ENCODE measurements around the gene CHST11.

CHST11 gene

DNA sequence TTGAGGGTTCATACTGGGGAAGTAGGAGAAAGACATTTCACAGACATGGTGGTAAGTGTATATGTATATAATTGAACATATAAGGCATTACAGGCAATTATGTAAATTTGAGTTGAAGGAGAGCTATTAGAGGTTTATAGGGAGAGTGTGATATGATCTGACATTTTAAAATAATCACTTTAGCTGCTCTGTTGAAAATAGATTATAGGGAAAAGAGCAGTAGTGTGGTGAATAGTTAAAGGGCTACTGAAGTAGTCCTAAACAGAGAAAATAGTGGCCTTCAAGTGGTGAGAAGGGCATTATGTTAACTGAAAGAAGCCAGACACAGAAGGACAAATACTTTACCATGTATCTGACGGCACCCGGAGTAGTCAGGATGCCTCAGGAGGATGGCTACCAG is 267.1 kb downstream of the CHST11 start:
- TF ChIP-seq, protein P1, sequence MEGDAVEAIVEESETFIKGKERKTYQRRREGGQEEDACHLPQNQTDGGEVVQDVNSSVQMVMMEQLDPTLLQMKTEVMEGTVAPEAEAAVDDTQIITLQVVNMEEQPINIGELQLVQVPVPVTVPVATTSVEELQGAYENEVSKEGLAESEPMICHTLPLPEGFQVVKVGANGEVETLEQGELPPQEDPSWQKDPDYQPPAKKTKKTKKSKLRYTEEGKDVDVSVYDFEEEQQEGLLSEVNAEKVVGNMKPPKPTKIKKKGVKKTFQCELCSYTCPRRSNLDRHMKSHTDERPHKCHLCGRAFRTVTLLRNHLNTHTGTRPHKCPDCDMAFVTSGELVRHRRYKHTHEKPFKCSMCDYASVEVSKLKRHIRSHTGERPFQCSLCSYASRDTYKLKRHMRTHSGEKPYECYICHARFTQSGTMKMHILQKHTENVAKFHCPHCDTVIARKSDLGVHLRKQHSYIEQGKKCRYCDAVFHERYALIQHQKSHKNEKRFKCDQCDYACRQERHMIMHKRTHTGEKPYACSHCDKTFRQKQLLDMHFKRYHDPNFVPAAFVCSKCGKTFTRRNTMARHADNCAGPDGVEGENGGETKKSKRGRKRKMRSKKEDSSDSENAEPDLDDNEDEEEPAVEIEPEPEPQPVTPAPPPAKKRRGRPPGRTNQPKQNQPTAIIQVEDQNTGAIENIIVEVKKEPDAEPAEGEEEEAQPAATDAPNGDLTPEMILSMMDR (conservative IDR thresholded peaks at IDR 0.05; ENCODE audit: low read length), result no peak
- H3K4me3 ChIP-seq (ENCODE audit: low read length), result no peak overlapping the region
- no peak for DNase-seq (ENCODE audit: low read depth)

DNA sequence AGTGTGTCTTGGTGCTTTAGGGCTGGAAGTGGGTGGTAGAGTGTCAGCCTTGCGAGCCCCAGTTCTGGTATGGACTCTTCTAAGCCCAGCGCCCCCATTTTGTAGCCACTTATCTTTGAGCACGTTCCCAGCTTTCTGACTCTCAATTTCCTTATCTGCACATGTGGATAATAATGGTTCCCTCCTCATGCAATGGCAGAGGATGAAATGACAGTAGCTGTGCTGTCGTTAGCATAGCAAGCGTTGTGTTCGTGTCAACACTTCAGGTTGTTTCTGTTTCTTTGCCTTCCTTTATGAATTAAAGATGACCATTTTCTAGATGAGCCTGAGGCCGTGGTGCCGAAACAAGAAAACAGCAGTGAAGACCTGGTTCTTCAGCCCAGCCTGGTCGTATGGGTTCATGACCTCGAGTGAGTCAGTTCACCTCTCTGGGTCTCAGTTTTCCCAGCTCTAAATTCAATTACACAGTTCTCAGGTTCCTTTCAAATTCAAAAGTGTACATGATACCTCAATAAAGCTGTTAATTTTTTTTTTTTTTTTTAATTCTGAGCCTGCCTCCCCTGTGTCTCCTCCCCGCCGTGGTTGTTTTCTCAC is 268.3 kb downstream of the CHST11 start:
- no peak overlapping the region for H3K4me3 ChIP-seq (ENCODE audit: low read length)
- DNase-seq (ENCODE audit: low read depth), result no peak
- TF ChIP-seq, protein P1 (conservative IDR thresholded peaks at IDR 0.05; ENCODE audit: low read length), result no peak

DNA sequence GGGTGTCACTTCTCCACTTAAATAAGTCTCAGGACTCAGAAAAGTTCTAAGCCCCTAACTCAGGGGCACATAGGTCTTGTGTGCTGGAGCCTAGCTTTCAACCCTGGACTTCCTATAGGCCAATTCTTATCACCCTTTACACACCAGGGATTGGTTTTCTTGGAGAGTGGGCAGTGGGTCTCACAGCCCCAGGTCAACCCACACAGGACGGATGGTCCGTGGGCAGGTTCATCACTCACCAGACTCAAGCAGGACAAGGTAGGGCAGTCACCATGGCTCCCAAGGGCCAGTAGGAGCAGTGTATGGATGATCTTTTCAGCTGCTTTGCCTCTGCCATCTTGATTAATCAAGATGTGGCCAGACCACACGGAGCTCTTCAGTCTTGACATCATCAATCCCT is 268.9 kb downstream of the CHST11 start:
- TF ChIP-seq, protein P1 (conservative IDR thresholded peaks at IDR 0.05; ENCODE audit: low read length), result no peak
- H3K4me3 ChIP-seq (ENCODE audit: low read length), result no peak overlapping the region
- DNase-seq (ENCODE audit: low read depth), result no peak

DNA sequence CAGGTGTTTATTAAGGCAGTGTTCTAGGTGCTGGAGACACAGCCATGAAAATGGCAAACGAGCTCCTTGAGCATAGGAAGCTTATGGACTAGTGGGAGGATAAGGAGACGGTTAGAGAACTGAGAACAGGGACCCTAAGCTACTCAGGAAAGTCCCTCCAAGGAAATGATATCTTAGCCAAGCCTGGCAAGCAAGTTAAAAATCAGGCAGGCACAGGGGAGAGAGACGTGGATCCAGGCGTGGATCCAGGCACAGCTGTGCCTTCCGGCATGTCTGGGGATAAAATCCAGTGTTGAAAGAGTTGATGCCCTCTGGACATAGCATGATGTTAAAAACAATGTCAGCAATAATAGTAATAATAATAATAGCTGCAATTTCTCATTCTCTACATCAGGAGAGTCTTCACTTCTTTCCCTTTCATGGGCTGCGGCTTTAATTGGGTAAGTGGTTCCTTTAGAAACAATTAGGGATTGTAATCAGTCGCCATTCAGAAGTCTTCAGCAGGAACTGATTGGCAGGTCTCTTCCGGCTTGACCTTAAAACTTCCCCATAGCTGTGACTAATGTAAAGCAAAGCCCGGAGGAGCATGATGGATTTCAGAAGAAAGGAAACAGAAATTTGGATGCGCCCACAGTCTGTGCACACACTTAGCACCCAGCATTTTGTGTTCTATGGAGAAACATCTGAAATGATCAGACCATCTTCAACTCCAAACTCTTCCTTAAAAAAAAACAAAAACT is 271.1 kb downstream of the CHST11 start:
- H3K4me3 ChIP-seq (ENCODE audit: low read length), result no peak overlapping the region
- TF ChIP-seq, protein P1 (conservative IDR thresholded peaks at IDR 0.05; ENCODE audit: low read length), result no peak
- DNase-seq (ENCODE audit: low read depth), result no peak

DNA sequence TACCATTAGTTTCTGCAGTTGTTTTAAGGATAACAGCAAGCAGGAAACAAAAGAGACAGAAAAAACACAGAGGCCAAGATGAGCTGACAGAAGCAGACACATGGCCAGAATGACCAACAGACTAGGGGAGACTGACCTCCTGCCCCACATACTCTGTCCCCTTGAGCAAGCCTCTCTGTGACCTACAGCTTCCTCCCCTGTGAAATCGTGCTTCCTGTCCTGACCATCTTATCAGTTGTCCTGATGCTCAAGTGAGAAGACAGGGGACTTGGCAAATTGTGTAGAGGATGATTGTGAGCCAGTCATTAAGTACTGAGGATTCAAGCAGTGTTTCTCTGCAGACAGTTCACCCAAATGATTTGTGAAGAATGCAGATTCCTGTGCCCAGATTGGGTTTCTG is 272.3 kb downstream of the CHST11 start:
- no peak overlapping the region for H3K4me3 ChIP-seq (ENCODE audit: low read length)
- DNase-seq (ENCODE audit: low read depth), result no peak
- TF ChIP-seq, protein P1 (conservative IDR thresholded peaks at IDR 0.05; ENCODE audit: low read length), result no peak

DNA sequence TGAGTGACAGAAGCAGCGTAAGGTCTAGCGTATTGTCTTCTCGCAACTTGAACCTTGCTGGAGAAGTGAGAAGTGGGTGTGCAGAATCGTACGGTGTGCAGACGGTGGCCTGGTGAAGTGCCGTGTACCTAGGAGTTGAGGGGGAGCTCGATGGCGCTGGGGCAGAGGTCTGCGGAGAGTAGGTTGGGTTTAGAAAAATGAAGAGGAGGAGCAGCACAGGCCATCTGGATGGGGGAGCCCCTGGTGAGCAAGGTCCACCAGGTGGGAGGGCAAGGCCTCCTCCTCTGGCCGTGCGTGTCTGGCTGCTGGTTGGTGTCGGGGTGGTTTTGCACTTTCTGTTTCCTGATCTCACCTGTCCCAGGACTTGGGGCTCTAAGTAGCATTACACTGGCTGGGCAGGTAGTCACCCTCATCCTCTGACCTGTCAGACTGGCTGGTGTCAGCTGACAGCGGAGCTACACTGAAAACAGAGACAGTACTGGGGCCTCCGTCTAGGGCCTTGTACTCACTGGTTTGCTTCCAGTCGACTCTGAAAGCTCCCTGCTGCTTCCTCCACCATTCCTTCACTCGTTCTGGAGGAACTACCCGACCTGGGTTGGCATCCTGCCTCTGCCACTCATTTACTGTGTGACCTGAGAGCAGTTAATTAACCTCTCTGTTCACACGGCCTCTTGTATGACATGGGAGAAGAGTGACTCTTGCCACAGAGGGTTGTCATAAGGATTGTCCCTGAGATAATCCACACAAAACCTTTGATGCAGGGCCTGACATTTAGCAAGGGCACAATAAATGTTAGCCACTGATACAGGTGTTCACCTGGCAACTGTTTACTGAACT is 273.1 kb downstream of the CHST11 start:
- no peak for DNase-seq (ENCODE audit: low read depth)
- TF ChIP-seq, protein P1 (conservative IDR thresholded peaks at IDR 0.05; ENCODE audit: low read length), result no peak
- H3K4me3 ChIP-seq (ENCODE audit: low read length), result no peak overlapping the region

Measured in AG10803 (cell line).